ENCODE measurements around the gene SIX2.

DNA sequence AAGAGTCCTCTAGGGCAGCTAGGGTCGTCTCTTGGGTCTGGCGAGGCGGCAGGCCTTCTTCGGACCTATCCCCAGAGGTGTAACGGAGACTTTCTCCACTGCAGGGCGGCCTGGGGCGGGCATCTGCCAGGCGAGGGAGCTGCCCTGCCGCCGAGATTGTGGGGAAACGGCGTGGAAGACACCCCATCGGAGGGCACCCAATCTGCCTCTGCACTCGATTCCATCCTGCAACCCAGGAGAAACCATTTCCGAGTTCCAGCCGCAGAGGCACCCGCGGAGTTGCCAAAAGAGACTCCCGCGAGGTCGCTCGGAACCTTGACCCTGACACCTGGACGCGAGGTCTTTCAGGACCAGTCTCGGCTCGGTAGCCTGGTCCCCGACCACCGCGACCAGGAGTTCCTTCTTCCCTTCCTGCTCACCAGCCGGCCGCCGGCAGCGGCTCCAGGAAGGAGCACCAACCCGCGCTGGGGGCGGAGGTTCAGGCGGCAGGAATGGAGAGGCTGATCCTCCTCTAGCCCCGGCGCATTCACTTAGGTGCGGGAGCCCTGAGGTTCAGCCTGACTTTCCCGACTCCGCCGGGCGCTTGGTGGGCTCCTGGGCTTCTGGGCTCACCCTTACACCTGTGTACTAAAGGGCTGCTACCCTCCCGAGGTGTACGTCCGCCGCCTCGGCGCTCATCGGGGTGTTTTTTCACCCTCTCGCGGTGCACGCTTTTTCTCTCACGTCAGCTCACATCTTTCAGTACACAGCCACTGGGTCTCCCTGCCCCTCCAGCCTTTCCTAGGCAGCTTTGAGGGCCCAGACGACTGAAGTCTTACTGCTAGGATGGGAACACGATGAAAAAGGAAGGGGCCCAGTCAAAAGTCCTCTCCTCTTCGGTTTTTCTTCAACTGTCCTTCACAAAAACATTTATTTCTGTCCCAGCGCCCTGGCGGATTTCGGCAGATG lies 8.1 kb downstream of the SIX2 start:
- TF ChIP-seq, protein P1, sequence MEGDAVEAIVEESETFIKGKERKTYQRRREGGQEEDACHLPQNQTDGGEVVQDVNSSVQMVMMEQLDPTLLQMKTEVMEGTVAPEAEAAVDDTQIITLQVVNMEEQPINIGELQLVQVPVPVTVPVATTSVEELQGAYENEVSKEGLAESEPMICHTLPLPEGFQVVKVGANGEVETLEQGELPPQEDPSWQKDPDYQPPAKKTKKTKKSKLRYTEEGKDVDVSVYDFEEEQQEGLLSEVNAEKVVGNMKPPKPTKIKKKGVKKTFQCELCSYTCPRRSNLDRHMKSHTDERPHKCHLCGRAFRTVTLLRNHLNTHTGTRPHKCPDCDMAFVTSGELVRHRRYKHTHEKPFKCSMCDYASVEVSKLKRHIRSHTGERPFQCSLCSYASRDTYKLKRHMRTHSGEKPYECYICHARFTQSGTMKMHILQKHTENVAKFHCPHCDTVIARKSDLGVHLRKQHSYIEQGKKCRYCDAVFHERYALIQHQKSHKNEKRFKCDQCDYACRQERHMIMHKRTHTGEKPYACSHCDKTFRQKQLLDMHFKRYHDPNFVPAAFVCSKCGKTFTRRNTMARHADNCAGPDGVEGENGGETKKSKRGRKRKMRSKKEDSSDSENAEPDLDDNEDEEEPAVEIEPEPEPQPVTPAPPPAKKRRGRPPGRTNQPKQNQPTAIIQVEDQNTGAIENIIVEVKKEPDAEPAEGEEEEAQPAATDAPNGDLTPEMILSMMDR (conservative IDR thresholded peaks at IDR 0.05; ENCODE audit: low read length): no peak
- TF ChIP-seq EZH2phosphoT487 (IDR thresholded peaks at IDR 0.05; ENCODE audit: borderline replicate concordance, low read depth, low read length): no peak
